ENCODE results near the gene CCR1.

The CCR1 gene

GRCh38 chr3:46243560-46243959 lies 35.4 kb upstream of the CCR1 start:
- Histone ChIP-seq H3K4me3 (ENCODE audit: low read depth, low read length) (no peak overlapping the region), H3K27ac (ENCODE audit: extremely low read depth, low read depth, low read length) (no peak overlapping the region), H3K9me3 (ENCODE audit: control insufficient read depth, insufficient read depth, low read depth, low read length) (no peaks in the 10 kb centered on the region), H3K36me3 (ENCODE audit: control insufficient read depth in 2 of 2, insufficient read depth in 1 of 2, low read length in 2 of 2) (no peaks in the 10 kb centered on the region), H3K4me1 (ENCODE audit: control insufficient read depth, insufficient read depth, low read length) (no peaks in the 10 kb centered on the region)
- TF ChIP-seq ZSCAN4 (tag by site-specific recombination; IDR thresholded peaks at IDR 0.05) (no peak), YY1 (tag by site-specific recombination; IDR thresholded peaks at IDR 0.05) (no peak), ZNF521 (tag by site-specific recombination; IDR thresholded peaks at IDR 0.05) (no peak), ZNF24 (tag by site-specific recombination; IDR thresholded peaks at IDR 0.05) (no peak), ZNF23 (tag by site-specific recombination; IDR thresholded peaks at IDR 0.05; ENCODE audit: borderline replicate concordance) (no peak), ZFP37 (tag by site-specific recombination; IDR thresholded peaks at IDR 0.05) (no peak), ZIC2 (tag by site-specific recombination; IDR thresholded peaks at IDR 0.05) (no peak)
- CTCF ChIA-PET = no interaction called here
- POLR2A ChIA-PET = no interaction called here

- ChIA-PET CTCF (interaction anchor here (0.6 to 0.7 kb wide), 2 partner anchors 276 to 339 kb away, joined by 3 read pairs; no protein-coding TSS in a partner anchor), POLR2A (no interaction called here)
- TF ChIP-seq SP7 (tag by site-specific recombination; IDR thresholded peaks at IDR 0.05) (no peak), ZNF341 (tag by site-specific recombination; IDR thresholded peaks at IDR 0.05; ENCODE audit: low read depth) (no peak), ZFP69B (tag by site-specific recombination; IDR thresholded peaks at IDR 0.05) (no peak), ZNF280C (tag by site-specific recombination; IDR thresholded peaks at IDR 0.05) (no peak), GFI1B (tag by site-specific recombination; IDR thresholded peaks at IDR 0.05) (no peak), ZNF830 (tag by site-specific recombination; IDR thresholded peaks at IDR 0.05; ENCODE audit: low read depth) (no peak), GLIS1 (tag by site-specific recombination; IDR thresholded peaks at IDR 0.05) (no peak), GLI2 (tag by site-specific recombination; IDR thresholded peaks at IDR 0.05; ENCODE audit: borderline replicate concordance, low read depth) (no peak), ZNF426 (tag by site-specific recombination; IDR thresholded peaks at IDR 0.05) (no peak), ZNF624 (tag by site-specific recombination; IDR thresholded peaks at IDR 0.05) (no peak)
- Histone ChIP-seq H3K9me3 (ENCODE audit: control insufficient read depth, insufficient read depth, low read depth, low read length) (no peaks in the 10 kb centered on the region), H3K36me3 (ENCODE audit: control insufficient read depth in 2 of 2, insufficient read depth in 1 of 2, low read length in 2 of 2) (no peaks in the 10 kb centered on the region), H3K4me1 (ENCODE audit: control insufficient read depth, insufficient read depth, low read length) (no peaks in the 10 kb centered on the region), H3K4me3 (ENCODE audit: low read depth, low read length) (no peak within 1 kb of the TSS), H3K27ac (ENCODE audit: extremely low read depth, low read depth, low read length) (no peak within 1 kb of the TSS)
Measured at GRCh38 chr3:46242120-46242519, 34.0 kb upstream of the CCR1 start, which contains the start of gene CCR3. TSS of gene CCR3 (plus strand) at chr3:46242460. CDS start at chr3:46265159, 22,699 bp downstream.

- H3K4me3 ChIP-seq (ENCODE audit: low read depth, low read length) = no peak overlapping the region
- POLR2A ChIA-PET = no interaction called here
- no peak overlapping the region for H3K27ac ChIP-seq (ENCODE audit: extremely low read depth, low read depth, low read length)
- no peaks in the 10 kb centered on the region for H3K36me3 ChIP-seq (ENCODE audit: control insufficient read depth in 2 of 2, insufficient read depth in 1 of 2, low read length in 2 of 2)
- no peaks in the 10 kb centered on the region for H3K9me3 ChIP-seq (ENCODE audit: control insufficient read depth, insufficient read depth, low read depth, low read length)
- no peaks in the 10 kb centered on the region for H3K4me1 ChIP-seq (ENCODE audit: control insufficient read depth, insufficient read depth, low read length)
- CTCF ChIA-PET = interaction anchor here (1.0 kb wide), 1 partner anchor 37 kb away, joined by 3 read pairs; no protein-coding TSS in a partner anchor
- TF ChIP-seq TSHZ1 (tag by site-specific recombination; IDR thresholded peaks at IDR 0.05; ENCODE audit: borderline replicate concordance) = no peak
- TF ChIP-seq PRDM4 (tag by site-specific recombination; IDR thresholded peaks at IDR 0.05) = no peak
- TF ChIP-seq ZBTB6 (tag by site-specific recombination; IDR thresholded peaks at IDR 0.05) = no peak
- TF ChIP-seq ZNF549 (tag by site-specific recombination; IDR thresholded peaks at IDR 0.05) = no peak
Measured at GRCh38 chr3:46239952-46240351, 31.8 kb upstream of the CCR1 start.
